ENCODE measurements around the gene CHAC1.
A peak's percentile ranks its signal among the peaks of the same experiment; 100 is the strongest.

The CHAC1 gene

DNA sequence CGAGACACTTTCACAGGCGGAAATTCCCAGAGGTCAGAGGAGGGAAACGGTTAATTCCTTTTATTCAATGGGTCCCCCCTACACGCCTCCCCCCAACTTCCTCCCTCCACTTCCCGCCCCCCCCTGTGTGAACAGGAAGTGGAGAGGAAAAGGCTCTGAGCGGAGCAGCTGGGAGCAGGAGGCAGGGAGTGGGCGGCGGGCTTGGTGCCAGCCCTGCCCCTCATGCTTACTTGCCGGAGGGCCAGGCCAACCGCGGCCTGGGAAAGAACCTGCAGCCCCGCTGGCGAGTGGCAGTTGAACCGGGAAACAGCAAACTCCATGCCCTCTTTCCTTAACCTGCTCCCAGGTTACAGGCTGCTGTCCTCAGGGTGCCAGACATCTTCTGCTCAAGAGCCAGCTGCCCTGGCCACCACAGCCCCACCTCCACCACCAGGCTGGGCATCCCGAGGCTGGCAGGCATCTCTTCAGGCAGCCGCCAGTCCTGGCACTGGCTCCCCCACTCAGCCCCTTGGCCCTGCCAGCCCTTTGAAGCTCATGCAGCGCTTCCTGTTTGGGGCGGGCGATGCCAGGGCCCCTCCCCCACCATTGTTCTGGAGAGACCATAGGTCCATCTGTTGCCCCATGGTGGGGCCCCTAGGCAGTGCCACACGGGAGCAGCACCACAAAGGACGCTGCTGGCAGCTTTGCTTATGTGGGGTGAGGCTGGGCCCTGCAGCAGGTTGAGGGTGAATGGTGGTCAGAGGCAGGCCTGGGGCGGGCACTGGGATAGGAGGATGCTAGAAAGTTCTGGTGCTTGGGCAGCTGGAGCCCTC, 46.1 kb upstream of the CHAC1 start:
- Histone ChIP-seq H3K4me1 (ENCODE audit: insufficient read depth, low read length, severe bottlenecking) (peaks cover 43% of the 10 kb centered on the region), H4K20me1 (ENCODE audit: insufficient read depth, low read length) (no peaks in the 10 kb centered on the region), H3K9ac (ENCODE audit: low read length) (peak overlapping the region; percentile 72), H3K27ac (ENCODE audit: low read depth, low read length, poor library complexity, severe bottlenecking) (peak overlapping the region; percentile 67), H3K4me3 (ENCODE audit: low read depth, low read length, poor library complexity, severe bottlenecking) (peak overlapping the region; percentile 69), H2AFZ (ENCODE audit: low read length) (no peak overlapping the region), H3K9me2 (ENCODE audit: low read depth, low read length) (no peaks in the 10 kb centered on the region), H3K4me2 (ENCODE audit: low read length) (peak overlapping the region; percentile 97), H3K36me3 (ENCODE audit: insufficient read depth, low read length) (peaks cover 21% of the 10 kb centered on the region; the same call in 1 of the 2 replicates), H3K9me3 (ENCODE audit: low read length) (no peaks in the 10 kb centered on the region), H3K27me3 (ENCODE audit: insufficient read depth, low read length) (no peaks in the 10 kb centered on the region), H3K79me2 (ENCODE audit: insufficient read depth, low read length) (no peaks in the 10 kb centered on the region), H3F3A (ENCODE audit: insufficient read depth, low read length) (0 out of 2 replicates have a peak, but pooled peaks cover 4% of the 10 kb centered on the region)
- TF ChIP-seq EZH2 (IDR thresholded peaks at IDR 0.05; ENCODE audit: borderline replicate concordance, low read length): no peak
- TF ChIP-seq, protein P1, sequence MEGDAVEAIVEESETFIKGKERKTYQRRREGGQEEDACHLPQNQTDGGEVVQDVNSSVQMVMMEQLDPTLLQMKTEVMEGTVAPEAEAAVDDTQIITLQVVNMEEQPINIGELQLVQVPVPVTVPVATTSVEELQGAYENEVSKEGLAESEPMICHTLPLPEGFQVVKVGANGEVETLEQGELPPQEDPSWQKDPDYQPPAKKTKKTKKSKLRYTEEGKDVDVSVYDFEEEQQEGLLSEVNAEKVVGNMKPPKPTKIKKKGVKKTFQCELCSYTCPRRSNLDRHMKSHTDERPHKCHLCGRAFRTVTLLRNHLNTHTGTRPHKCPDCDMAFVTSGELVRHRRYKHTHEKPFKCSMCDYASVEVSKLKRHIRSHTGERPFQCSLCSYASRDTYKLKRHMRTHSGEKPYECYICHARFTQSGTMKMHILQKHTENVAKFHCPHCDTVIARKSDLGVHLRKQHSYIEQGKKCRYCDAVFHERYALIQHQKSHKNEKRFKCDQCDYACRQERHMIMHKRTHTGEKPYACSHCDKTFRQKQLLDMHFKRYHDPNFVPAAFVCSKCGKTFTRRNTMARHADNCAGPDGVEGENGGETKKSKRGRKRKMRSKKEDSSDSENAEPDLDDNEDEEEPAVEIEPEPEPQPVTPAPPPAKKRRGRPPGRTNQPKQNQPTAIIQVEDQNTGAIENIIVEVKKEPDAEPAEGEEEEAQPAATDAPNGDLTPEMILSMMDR (IDR thresholded peaks at IDR 0.05; ENCODE audit: low read length): no peak

DNA sequence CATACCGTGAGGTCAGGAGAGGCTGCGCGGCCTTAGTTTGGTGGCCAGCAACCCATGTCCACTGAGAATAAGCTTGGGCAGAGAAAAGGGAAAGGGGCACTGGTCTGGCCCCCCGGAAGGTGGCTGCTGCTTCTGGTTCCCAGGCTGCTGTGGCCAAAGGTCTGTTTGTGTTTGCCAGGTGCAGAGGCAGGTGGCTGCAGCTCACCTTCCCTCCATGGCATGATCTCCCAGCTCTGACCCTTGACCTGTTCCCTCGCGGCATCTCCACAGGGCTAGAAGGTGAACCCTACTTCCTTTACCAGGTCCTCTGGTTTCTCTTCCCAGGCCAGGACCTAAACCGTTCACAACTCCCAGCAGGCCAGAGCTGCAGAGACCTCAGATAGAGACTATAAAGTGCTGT, 45.2 kb upstream of the CHAC1 start:
- no peak overlapping the region for H2AFZ ChIP-seq (ENCODE audit: low read length)
- TF ChIP-seq EZH2 (IDR thresholded peaks at IDR 0.05; ENCODE audit: borderline replicate concordance, low read length): no peak
- TF ChIP-seq, protein P1 (IDR thresholded peaks at IDR 0.05; ENCODE audit: low read length): no peak
- no peak overlapping the region for H3K4me3 ChIP-seq (ENCODE audit: low read depth, low read length, poor library complexity, severe bottlenecking)
- no peaks in the 10 kb centered on the region for H3F3A ChIP-seq (ENCODE audit: insufficient read depth, low read length)
- no peaks in the 10 kb centered on the region for H3K9me3 ChIP-seq (ENCODE audit: low read length)
- peaks cover 34% of the 10 kb centered on the region for H3K4me1 ChIP-seq (ENCODE audit: insufficient read depth, low read length, severe bottlenecking)
- no peaks in the 10 kb centered on the region for H3K79me2 ChIP-seq (ENCODE audit: insufficient read depth, low read length)
- H3K4me2 ChIP-seq (ENCODE audit: low read length): no peak overlapping the region; the same call in 1 of the 2 replicates
- no peaks in the 10 kb centered on the region for H3K9me2 ChIP-seq (ENCODE audit: low read depth, low read length)
- peaks cover 12% of the 10 kb centered on the region; the same call in 1 of the 2 replicates for H3K36me3 ChIP-seq (ENCODE audit: insufficient read depth, low read length)
- peak overlapping the region; percentile 67 for H3K27ac ChIP-seq (ENCODE audit: low read depth, low read length, poor library complexity, severe bottlenecking)
- no peaks in the 10 kb centered on the region for H3K27me3 ChIP-seq (ENCODE audit: insufficient read depth, low read length)
- no peaks in the 10 kb centered on the region for H4K20me1 ChIP-seq (ENCODE audit: insufficient read depth, low read length)
- H3K9ac ChIP-seq (ENCODE audit: low read length): no peak overlapping the region; the same call in 1 of the 2 replicates

GRCh38 chr15:40909662-40910630, 43.3 kb upstream of the CHAC1 start:
- Histone ChIP-seq H3K4me3 (ENCODE audit: low read depth, low read length, poor library complexity, severe bottlenecking) (no peak overlapping the region), H3K4me1 (ENCODE audit: insufficient read depth, low read length, severe bottlenecking) (peaks cover 26% of the 10 kb centered on the region), H3F3A (ENCODE audit: insufficient read depth, low read length) (no peaks in the 10 kb centered on the region), H3K27me3 (ENCODE audit: insufficient read depth, low read length) (no peaks in the 10 kb centered on the region), H3K4me2 (ENCODE audit: low read length) (no peak overlapping the region), H4K20me1 (ENCODE audit: insufficient read depth, low read length) (no peaks in the 10 kb centered on the region), H3K9me3 (ENCODE audit: low read length) (no peaks in the 10 kb centered on the region), H2AFZ (ENCODE audit: low read length) (no peak overlapping the region), H3K27ac (ENCODE audit: low read depth, low read length, poor library complexity, severe bottlenecking) (no peak overlapping the region), H3K79me2 (ENCODE audit: insufficient read depth, low read length) (no peaks in the 10 kb centered on the region), H3K9ac (ENCODE audit: low read length) (no peak overlapping the region), H3K9me2 (ENCODE audit: low read depth, low read length) (no peaks in the 10 kb centered on the region), H3K36me3 (ENCODE audit: insufficient read depth, low read length) (peaks cover under 1% of the 10 kb centered on the region; the same call in 1 of the 2 replicates)
- TF ChIP-seq, protein P1 (IDR thresholded peaks at IDR 0.05; ENCODE audit: low read length): no peak
- no peak for TF ChIP-seq EZH2 (IDR thresholded peaks at IDR 0.05; ENCODE audit: borderline replicate concordance, low read length)
